ENCODE results near the gene LRRN3. TPM values are rescaled to one million over a fixed set of nuclear protein-coding genes. Genes with fewer than 3 reads are reported as not detected.

Gene LRRN3
- 0.98 TPM for total RNA-seq

DNA sequence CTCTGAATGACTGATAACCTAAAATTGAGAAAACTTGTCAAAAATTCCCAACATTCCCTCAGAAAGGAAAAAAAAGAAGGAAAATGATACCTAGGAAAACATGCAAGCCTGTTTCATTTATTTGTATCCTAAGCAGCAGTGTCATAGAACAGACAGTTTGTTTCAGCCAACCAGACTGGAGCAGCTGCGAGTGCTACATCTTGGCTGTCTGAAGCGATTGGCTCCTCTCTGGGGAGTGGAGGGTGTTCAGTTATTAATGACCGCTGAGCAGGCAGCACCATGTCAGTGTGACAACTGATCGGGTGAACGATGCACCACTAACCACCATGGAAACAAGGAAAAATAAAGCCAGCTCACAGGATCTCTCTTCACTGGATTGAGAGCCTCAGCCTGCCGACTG is at the start of gene LRRN3:
TSS of gene LRRN3 (plus strand) at position 282 of the 400 bp plus-strand sequence. CDS start 31,646 bp downstream, outside the sequence.
- H3K4me1 ChIP-seq = peaks cover 14% of the 10 kb centered on the region
- TF ChIP-seq, protein P1, sequence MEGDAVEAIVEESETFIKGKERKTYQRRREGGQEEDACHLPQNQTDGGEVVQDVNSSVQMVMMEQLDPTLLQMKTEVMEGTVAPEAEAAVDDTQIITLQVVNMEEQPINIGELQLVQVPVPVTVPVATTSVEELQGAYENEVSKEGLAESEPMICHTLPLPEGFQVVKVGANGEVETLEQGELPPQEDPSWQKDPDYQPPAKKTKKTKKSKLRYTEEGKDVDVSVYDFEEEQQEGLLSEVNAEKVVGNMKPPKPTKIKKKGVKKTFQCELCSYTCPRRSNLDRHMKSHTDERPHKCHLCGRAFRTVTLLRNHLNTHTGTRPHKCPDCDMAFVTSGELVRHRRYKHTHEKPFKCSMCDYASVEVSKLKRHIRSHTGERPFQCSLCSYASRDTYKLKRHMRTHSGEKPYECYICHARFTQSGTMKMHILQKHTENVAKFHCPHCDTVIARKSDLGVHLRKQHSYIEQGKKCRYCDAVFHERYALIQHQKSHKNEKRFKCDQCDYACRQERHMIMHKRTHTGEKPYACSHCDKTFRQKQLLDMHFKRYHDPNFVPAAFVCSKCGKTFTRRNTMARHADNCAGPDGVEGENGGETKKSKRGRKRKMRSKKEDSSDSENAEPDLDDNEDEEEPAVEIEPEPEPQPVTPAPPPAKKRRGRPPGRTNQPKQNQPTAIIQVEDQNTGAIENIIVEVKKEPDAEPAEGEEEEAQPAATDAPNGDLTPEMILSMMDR (IDR thresholded peaks at IDR 0.05) = no peak
- TF ChIP-seq POLR2AphosphoS5 (IDR thresholded peaks at IDR 0.05; ENCODE audit: insufficient read depth in 1 of 2, low read depth in 1 of 2) (no peak), POLR2A (IDR thresholded peaks at IDR 0.05) (no peak)
- intact Hi-C loops (cut with DNase I) = loop anchor here (10.0 kb wide), 1 partner anchor 394 kb away; no protein-coding TSS in a partner anchor
- no peaks in the 10 kb centered on the region for H3K27me3 ChIP-seq
- H3K27ac ChIP-seq = no peak within 1 kb of the TSS
- H3K4me3 ChIP-seq = peak within 1 kb of the TSS; percentile 25 to 32
- no peaks in the 10 kb centered on the region for H3K9me3 ChIP-seq
- no peaks in the 10 kb centered on the region for H3K36me3 ChIP-seq
- DNase-seq (ENCODE audit: extremely low spot score in 2 of 2) = no peak

DNA sequence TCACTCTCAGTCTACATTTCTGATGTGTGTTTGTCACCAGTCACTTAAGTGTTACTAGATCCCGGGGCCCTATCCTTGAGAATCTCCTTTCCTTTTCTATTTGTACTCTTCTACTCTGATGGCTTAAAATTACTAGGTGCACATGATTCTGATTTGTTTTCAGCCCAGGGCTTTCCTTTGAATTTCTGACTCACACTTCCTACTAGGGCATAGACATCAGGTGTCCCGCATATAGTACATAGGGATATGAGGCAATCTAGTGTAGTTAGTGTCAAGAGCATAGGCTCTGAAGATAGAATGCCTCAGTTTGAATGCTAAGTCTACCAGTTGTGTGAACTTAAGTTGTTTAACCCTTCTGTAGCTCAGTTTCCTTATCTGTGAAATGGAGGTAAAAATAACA is 49.4 kb upstream of the LRRN3 start:
- H3K27me3 ChIP-seq = no peaks in the 10 kb centered on the region
- intact Hi-C loops (cut with DNase I) = no loop called here
- TF ChIP-seq POLR2A (IDR thresholded peaks at IDR 0.05) (no peak), POLR2AphosphoS5 (IDR thresholded peaks at IDR 0.05; ENCODE audit: insufficient read depth in 1 of 2, low read depth in 1 of 2) (no peak)
- TF ChIP-seq, protein P1 (IDR thresholded peaks at IDR 0.05) = no peak
- DNase-seq (ENCODE audit: extremely low spot score in 2 of 2) = no peak
- no peak overlapping the region for H3K27ac ChIP-seq
- H3K4me3 ChIP-seq = no peak overlapping the region
- no peaks in the 10 kb centered on the region for H3K9me3 ChIP-seq
- no peaks in the 10 kb centered on the region for H3K4me1 ChIP-seq
- no peaks in the 10 kb centered on the region for H3K36me3 ChIP-seq

DNA sequence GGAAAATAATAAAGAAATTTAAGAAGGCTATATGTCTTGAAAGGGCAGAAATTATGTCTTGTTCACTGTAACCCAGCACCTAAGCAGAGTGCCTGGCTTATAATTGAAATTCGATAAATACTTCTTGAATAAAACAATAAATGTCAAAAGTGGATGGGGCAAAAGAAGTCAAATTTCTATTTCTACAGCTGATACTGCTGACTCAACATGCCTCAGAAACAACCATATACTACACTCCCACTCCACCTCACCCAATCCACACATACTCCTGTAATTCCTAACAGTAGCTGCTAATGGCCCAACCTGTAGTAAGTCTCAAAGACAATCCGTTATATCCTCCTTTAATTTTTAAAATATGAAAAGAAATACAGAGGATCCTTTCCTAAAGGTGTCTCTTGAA is 48.1 kb upstream of the LRRN3 start:
- intact Hi-C loops (cut with DNase I) = no loop called here
- no peaks in the 10 kb centered on the region for H3K4me1 ChIP-seq
- no peaks in the 10 kb centered on the region for H3K27me3 ChIP-seq
- TF ChIP-seq POLR2AphosphoS5 (IDR thresholded peaks at IDR 0.05; ENCODE audit: insufficient read depth in 1 of 2, low read depth in 1 of 2) (no peak), POLR2A (IDR thresholded peaks at IDR 0.05) (no peak)
- TF ChIP-seq, protein P1 (IDR thresholded peaks at IDR 0.05) = no peak
- no peak overlapping the region for H3K4me3 ChIP-seq
- DNase-seq (ENCODE audit: extremely low spot score in 2 of 2) = no peak
- H3K27ac ChIP-seq = no peak overlapping the region
- no peaks in the 10 kb centered on the region for H3K36me3 ChIP-seq
- no peaks in the 10 kb centered on the region for H3K9me3 ChIP-seq

DNA sequence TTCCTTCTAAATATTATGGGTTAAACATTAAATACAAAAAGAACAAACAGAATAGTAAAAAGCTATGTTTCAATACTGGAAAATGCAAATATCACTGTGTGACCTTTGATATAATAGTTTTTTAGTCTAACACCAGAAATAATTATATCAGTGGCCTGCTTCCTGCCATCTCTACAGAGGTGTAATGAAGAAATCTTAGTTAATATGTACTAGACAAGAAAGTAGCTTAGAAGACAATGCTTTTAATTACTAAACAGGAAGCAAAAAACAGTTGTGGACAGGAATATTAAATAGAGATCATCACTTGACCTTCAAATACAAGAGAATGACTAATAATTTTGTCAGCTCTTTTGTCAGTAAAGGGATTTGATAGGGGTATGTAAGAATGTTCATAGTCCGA is 47.4 kb upstream of the LRRN3 start:
- H3K36me3 ChIP-seq = no peaks in the 10 kb centered on the region
- H3K4me1 ChIP-seq = no peaks in the 10 kb centered on the region
- intact Hi-C loops (cut with DNase I) = no loop called here
- H3K4me3 ChIP-seq = no peak overlapping the region
- DNase-seq (ENCODE audit: extremely low spot score in 2 of 2) = no peak
- TF ChIP-seq POLR2AphosphoS5 (IDR thresholded peaks at IDR 0.05; ENCODE audit: insufficient read depth in 1 of 2, low read depth in 1 of 2) (no peak), POLR2A (IDR thresholded peaks at IDR 0.05) (no peak)
- TF ChIP-seq, protein P1 (IDR thresholded peaks at IDR 0.05) = no peak
- no peak overlapping the region for H3K27ac ChIP-seq
- H3K9me3 ChIP-seq = no peaks in the 10 kb centered on the region
- no peaks in the 10 kb centered on the region for H3K27me3 ChIP-seq

DNA sequence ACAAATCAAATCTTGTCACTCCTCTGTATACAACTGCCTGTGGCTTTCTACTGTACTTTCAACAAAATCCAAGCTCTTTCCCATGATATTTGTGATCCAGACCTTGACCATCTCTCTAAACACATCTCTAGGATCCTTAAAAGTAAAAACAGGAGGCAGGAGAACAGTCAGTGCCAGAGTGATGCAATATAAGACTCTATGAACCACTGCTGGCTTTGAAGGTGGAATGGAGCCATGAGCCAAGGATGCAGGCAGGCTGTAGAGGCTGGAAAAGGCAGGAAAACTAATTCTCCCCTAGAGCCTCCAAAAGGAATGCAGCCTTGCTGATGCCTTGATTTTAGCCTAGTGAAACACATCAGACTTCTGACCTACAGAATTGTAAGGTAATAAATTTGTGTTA is 45.5 kb upstream of the LRRN3 start:
- TF ChIP-seq, protein P1 (IDR thresholded peaks at IDR 0.05) = no peak
- TF ChIP-seq POLR2A (IDR thresholded peaks at IDR 0.05) = no peak
- TF ChIP-seq POLR2AphosphoS5 (IDR thresholded peaks at IDR 0.05; ENCODE audit: insufficient read depth in 1 of 2, low read depth in 1 of 2) = no peak
- intact Hi-C loops (cut with DNase I) = no loop called here
- H3K4me1 ChIP-seq = no peaks in the 10 kb centered on the region
- no peak overlapping the region for H3K27ac ChIP-seq
- H3K36me3 ChIP-seq = no peaks in the 10 kb centered on the region
- H3K4me3 ChIP-seq = no peak overlapping the region
- no peaks in the 10 kb centered on the region for H3K27me3 ChIP-seq
- no peaks in the 10 kb centered on the region for H3K9me3 ChIP-seq
- no peak for DNase-seq (ENCODE audit: extremely low spot score in 2 of 2)

All from vagina (tissue), 2 donors.